Tibial artery (tissue), 4 donors: ENCODE results near the gene KCNJ6.

Experiments used
- DNase-seq, 2 donors: peaks; one replicate each; pipeline ENCODE4 v3.0.0-alpha.2; 2019
- H3K27ac ChIP-seq, 2 donors: fragments of 200-600 bp; sonication (generic) in 1 of 2; 1 replicate in 1 of 2; 2 replicates in 1 of 2; pipeline ENCODE4 v1.5.1; 2018 to 2019; ENCODE audit warnings: mild to moderate bottlenecking in 1 of 2
- H3K27me3 ChIP-seq, 2 donors: fragments of 200-600 bp; sonication (generic) in 1 of 2; one replicate each; pipeline versions ENCODE4 v1.5.1 to v1.6.0; 2016 to 2019
- H3K36me3 ChIP-seq, 3 donors: fragments of 200-600 bp; sonication (generic) in 2 of 3; one replicate each; pipeline ENCODE4 v1.5.1; 2016 to 2019; ENCODE audit warnings: mild to moderate bottlenecking in 2 of 3
- H3K4me1 ChIP-seq, 4 donors: fragments of 200-600 bp; sonication (generic) in 2 of 4; 1 replicate in 3 of 4; 2 replicates in 1 of 4; pipeline ENCODE4 v1.5.1; 2016 to 2019
- H3K4me3 ChIP-seq, 2 donors: fragments of 200-600 bp; sonication (generic) in 1 of 2; 1 replicate in 1 of 2; 2 replicates in 1 of 2; pipeline ENCODE4 v1.5.1; 2018 to 2019; ENCODE audit warnings: mild to moderate bottlenecking in 2 of 2
- H3K9me3 ChIP-seq, 3 donors: fragments of 200-600 bp; sonication (generic) in 1 of 3; one replicate each; pipeline ENCODE4 v1.5.1; 2016 to 2019
- intact Hi-C: fragments of 100-400 bp; cut with DNase I; formaldehyde crosslinking; loops from one replicate; pipeline ENCODE4 v1.15.0; 2023; ENCODE audit warnings: low total_unique reads
- TF ChIP-seq, protein P1 (sequence below), 2 experiments: fragments of 200-600 bp in 1 of 2; fragments of 450-650 bp in 1 of 2; IDR thresholded peaks; one replicate each; pipeline ENCODE4 v1.5.1; 2017 to 2019; ENCODE audit warnings: antibody characterized with exemption in 2 of 2, mild to moderate bottlenecking in 1 of 2, moderate library complexity in 1 of 2

The KCNJ6 gene

DNA sequence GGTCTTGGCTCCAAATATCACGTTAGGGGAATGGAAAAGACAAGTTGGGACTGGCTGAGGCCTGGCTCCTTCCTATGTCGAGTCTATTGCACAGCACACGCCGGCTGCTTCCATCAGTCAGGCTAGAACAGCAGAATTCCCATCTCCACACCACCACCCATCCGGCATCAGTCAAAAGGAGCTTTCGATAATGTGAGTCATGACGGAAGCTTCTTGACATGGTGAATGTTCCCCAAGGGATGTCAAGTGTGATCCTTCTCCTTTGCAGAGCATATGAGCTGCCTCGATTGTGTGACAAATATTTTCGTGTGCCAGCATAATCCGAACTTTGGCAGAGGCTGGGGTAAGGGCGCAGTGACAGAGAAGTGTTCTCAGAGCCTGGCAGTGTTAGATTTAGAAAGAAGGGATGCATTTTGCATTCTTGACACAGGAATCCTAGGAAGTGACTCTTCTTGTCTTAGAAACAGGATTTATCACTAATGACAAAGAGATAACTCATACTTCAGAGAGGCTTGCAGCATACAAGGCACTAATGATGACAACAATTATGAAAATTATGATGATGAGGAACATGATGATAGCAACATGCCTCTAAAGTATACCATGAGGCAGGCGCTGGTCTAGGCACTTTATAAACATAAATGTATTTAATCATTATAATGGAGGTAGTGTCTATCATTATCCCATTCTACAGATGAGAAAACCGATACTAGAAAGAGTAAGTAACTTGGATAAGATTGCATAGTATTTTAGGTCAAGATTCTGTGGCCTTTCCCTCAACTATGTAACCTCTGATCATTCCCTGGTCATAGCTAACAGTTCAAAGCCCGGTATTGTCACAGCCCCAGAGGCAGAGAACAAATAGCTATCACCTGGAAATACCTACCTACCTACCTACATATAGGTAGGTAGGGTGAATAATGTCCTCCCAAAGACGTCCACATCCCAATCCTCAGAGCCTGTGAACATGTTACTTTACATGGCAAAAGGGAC, 135.0 kb downstream of the KCNJ6 start:
- intact Hi-C loops: no loop called here
- no peak for DNase-seq
- H3K4me3 ChIP-seq: no peak overlapping the region

DNA sequence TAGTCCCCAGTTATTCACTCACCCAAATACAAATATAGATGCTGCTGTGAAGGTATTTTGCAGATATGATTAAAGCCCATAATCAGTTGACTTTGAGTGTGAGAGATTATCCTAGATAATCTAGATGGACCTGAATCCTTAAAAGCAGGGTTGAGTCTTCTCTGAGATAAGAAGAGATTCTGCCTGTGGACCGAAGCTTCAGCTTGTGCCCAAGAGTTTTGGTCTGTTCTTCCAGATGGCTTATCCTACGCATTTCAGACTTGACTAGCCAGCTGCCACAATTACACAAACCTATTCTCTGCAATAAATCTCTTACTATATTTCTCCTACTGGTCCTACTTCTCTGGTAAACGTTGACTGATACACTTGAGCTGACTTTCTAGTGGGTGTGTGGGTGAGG, 145.1 kb downstream of the KCNJ6 start:
- Histone ChIP-seq H3K36me3 (no peaks in the 10 kb centered on the region), H3K27ac (no peak overlapping the region), H3K4me3 (no peak overlapping the region), H3K4me1 (no peaks in the 10 kb centered on the region), H3K9me3 (no peaks in the 10 kb centered on the region), H3K27me3 (no peaks in the 10 kb centered on the region)
- no peak for DNase-seq
- TF ChIP-seq, protein P1, sequence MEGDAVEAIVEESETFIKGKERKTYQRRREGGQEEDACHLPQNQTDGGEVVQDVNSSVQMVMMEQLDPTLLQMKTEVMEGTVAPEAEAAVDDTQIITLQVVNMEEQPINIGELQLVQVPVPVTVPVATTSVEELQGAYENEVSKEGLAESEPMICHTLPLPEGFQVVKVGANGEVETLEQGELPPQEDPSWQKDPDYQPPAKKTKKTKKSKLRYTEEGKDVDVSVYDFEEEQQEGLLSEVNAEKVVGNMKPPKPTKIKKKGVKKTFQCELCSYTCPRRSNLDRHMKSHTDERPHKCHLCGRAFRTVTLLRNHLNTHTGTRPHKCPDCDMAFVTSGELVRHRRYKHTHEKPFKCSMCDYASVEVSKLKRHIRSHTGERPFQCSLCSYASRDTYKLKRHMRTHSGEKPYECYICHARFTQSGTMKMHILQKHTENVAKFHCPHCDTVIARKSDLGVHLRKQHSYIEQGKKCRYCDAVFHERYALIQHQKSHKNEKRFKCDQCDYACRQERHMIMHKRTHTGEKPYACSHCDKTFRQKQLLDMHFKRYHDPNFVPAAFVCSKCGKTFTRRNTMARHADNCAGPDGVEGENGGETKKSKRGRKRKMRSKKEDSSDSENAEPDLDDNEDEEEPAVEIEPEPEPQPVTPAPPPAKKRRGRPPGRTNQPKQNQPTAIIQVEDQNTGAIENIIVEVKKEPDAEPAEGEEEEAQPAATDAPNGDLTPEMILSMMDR (IDR thresholded peaks at IDR 0.05): no peak
- intact Hi-C loops: no loop called here

More for the DNA sequence above, 135.0 kb downstream of the KCNJ6 start:
- TF ChIP-seq, protein P1 (IDR thresholded peaks at IDR 0.05): no peak
- Histone ChIP-seq H3K4me1 (peaks cover 0 to 6% (median 0%) of the 10 kb centered on the region in 4 donors), H3K27me3 (no peaks in the 10 kb centered on the region), H3K27ac (no peak overlapping the region), H3K36me3 (no peaks in the 10 kb centered on the region), H3K9me3 (no peaks in the 10 kb centered on the region)

DNA sequence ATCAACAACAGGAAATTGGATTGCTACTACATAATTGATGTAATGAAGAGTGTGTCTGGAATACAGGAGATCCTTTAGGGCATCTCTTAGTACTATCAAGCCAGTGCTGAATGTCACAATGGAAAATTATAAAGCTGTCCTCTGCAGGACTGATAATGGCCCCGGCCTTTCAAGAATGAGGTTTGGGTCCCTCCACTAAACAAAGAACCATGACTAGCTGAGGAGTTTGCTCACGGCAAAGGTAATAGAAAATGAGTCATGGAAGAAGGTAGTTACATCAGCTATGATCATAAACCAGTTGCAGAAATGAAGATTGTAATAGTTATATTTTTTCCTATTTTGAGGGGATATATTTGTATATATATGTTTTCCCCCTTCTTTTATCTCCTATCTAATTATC, 145.8 kb downstream of the KCNJ6 start:
- Histone ChIP-seq H3K9me3 (no peaks in the 10 kb centered on the region), H3K4me3 (no peak overlapping the region), H3K27me3 (no peaks in the 10 kb centered on the region), H3K4me1 (no peaks in the 10 kb centered on the region), H3K36me3 (no peaks in the 10 kb centered on the region), H3K27ac (no peak overlapping the region)
- intact Hi-C loops: no loop called here
- TF ChIP-seq, protein P1 (IDR thresholded peaks at IDR 0.05): no peak
- no peak for DNase-seq

DNA sequence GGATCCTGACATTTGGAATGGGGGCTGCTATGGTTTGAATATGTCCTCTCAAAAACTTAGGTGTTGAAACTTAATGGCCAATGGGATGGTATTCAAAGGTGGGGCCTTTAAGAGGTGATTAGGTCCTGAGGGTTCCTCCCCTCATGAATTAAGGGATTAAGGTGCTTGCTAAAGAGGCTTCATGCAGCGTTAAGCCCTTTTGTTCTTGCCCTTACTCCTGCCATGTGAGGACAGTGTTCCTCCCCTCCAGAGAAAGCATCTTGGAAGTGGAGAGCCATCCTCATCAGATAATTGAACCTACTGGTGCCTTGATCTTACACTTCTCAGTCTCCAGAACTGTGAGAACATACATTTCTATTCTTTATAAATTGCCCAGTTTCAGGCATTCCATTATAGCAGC, 146.6 kb downstream of the KCNJ6 start:
- Histone ChIP-seq H3K4me1 (no peaks in the 10 kb centered on the region), H3K27me3 (no peaks in the 10 kb centered on the region), H3K9me3 (no peaks in the 10 kb centered on the region), H3K4me3 (no peak overlapping the region), H3K36me3 (no peaks in the 10 kb centered on the region), H3K27ac (no peak overlapping the region)
- no peak for DNase-seq
- intact Hi-C loops: no loop called here
- TF ChIP-seq, protein P1 (IDR thresholded peaks at IDR 0.05): no peak

DNA sequence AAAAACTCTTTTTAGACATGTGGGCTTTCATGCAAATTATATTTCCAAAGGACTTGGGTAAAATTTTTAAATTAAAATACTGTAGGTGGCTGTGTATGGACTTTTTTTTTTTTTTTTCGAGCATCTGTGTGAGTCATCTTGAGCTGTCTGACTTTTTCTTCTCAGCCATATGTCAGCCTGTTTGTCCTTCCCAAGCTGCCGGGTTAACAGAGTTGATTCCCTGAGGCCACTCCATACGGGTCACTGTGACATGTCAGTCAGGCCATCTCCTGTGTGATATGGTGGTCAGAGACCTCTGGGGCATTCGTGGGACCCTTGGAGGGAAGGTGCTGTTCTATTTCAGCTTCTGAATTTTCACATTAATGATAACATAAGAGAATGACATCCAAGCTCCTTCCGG, 148.3 kb downstream of the KCNJ6 start:
- Histone ChIP-seq H3K4me1 (no peaks in the 10 kb centered on the region), H3K9me3 (no peaks in the 10 kb centered on the region)

More for the DNA sequence above, 148.3 kb downstream of the KCNJ6 start:
- TF ChIP-seq, protein P1 (IDR thresholded peaks at IDR 0.05): no peak
- Histone ChIP-seq H3K27ac (no peak overlapping the region), H3K4me3 (no peak overlapping the region), H3K27me3 (no peaks in the 10 kb centered on the region), H3K36me3 (no peaks in the 10 kb centered on the region)
- intact Hi-C loops: no loop called here
- DNase-seq: no peak
